ENCODE data around the gene YPEL5.

DNA sequence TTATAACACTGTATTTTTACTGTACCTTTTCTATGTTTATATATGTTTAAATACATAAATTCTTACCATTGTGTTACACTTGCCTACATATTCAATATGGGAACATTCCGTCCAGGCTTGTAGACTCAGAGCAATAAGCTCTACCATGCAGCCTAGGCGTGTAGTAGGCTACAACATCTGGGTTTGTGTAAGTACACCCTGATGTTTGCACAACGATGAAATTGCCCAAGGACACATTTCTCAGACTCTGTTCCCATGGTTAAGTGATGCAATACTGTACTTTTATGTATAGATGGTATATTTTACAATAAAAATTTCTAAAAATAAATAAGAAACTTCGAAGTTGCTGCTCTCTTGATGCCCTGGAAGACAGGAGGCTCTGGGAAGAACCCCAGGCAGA, 38.4 kb downstream of the YPEL5 start:
- TF ChIP-seq, protein P1, sequence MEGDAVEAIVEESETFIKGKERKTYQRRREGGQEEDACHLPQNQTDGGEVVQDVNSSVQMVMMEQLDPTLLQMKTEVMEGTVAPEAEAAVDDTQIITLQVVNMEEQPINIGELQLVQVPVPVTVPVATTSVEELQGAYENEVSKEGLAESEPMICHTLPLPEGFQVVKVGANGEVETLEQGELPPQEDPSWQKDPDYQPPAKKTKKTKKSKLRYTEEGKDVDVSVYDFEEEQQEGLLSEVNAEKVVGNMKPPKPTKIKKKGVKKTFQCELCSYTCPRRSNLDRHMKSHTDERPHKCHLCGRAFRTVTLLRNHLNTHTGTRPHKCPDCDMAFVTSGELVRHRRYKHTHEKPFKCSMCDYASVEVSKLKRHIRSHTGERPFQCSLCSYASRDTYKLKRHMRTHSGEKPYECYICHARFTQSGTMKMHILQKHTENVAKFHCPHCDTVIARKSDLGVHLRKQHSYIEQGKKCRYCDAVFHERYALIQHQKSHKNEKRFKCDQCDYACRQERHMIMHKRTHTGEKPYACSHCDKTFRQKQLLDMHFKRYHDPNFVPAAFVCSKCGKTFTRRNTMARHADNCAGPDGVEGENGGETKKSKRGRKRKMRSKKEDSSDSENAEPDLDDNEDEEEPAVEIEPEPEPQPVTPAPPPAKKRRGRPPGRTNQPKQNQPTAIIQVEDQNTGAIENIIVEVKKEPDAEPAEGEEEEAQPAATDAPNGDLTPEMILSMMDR (conservative IDR thresholded peaks at IDR 0.05; ENCODE audit: low read length): no peak
- no peak for TF ChIP-seq EZH2phosphoT487 (IDR thresholded peaks at IDR 0.05; ENCODE audit: borderline replicate concordance)

Data from Loucy (cell line).